Psoas muscle (tissue), 8 donors: ENCODE data around the gene POU6F1. TPM values are rescaled to one million over a fixed set of nuclear protein-coding genes. Genes with fewer than 3 reads are reported as not detected.
"Not testable (repeated sequence)": the region's sequence is repeated elsewhere in the genome, so short reads cannot be mapped to it uniquely, and the experiment has no call there.

ENCODE experiments used
- ATAC-seq, 4 donors: fragments of 200-7000 bp; cut with Tn5 transposase; one replicate each; pipeline ENCODE4 v1.9.1; 2020; ENCODE audit warnings: moderate library complexity in 3 of 4, mild to moderate bottlenecking in 2 of 4
- DNase-seq, 2 donors: peaks; one replicate each; pipeline ENCODE4 v3.0.0-alpha.2; 2020
- H3K27ac ChIP-seq: fragments of 200-600 bp; one replicate; pipeline ENCODE4 v1.8.0; 2022
- H3K27me3 ChIP-seq, 3 donors: fragments of 200-600 bp in 1 of 3; one replicate each; pipeline versions ENCODE4 v1.6.1 to v1.8.0; 2013 to 2022; ENCODE audit warnings: low read length in 2 of 3, mild to moderate bottlenecking in 2 of 3, moderate library complexity in 1 of 3; ENCODE audit not compliant: insufficient read depth in 3 of 3
- H3K36me3 ChIP-seq, 2 donors: fragments of 200-600 bp in 1 of 2; one replicate each; pipeline versions ENCODE4 v1.6.1 to v1.8.0; 2013 to 2022; ENCODE audit warnings: low read depth in 1 of 2, mild to moderate bottlenecking in 1 of 2, moderate library complexity in 1 of 2; ENCODE audit not compliant: insufficient read depth in 1 of 2
- H3K4me1 ChIP-seq: fragments of 200-600 bp; one replicate; pipeline ENCODE4 v1.8.0; 2022
- H3K4me3 ChIP-seq: fragments of 200-600 bp; one replicate; pipeline ENCODE4 v1.8.0; 2022; ENCODE audit warnings: mild to moderate bottlenecking
- H3K9me3 ChIP-seq: fragments of 200-600 bp; one replicate; pipeline ENCODE4 v1.8.0; 2022
- WGBS, 3 donors: extraction: QIAGEN DNeasy Blood & Tissue Kit; methylation state at CpG; one replicate each; pipeline versions ENCODE4 v1.1.6 to v1.1.7; 2013; 5-methylcytosine and 5-hydroxymethylcytosine counted together
- intact Hi-C, 2 donors: fragments of 100-400 bp; cut with DNase I; formaldehyde crosslinking; loops; one replicate each; pipeline versions ENCODE4 v1.11.0 to v1.14.2; 2022
- polyA plus RNA-seq, 3 donors: library from polyadenylated mRNA; stranded (reverse); fragments of 200-250 nt; gene quantifications; one replicate each; pipeline ENCODE4 v1.2.3, GENCODE V29; 2013
- total RNA-seq, 4 donors: library from RNA; stranded (reverse); fragmentation: NEBNext Ultra II Directional in 2 of 4; extraction: Animal tissue kit (Norgen Biotek cat#: 25700) in 2 of 4; gene quantifications; one replicate each; pipeline versions ENCODE4 v1.2.1 to v1.2.4, GENCODE V29; 2021 to 2023
- TF ChIP-seq, protein P1 (sequence below): fragments of 200-600 bp; IDR thresholded peaks from one replicate; pipeline ENCODE4 v1.8.0; 2022; ENCODE audit warnings: antibody characterized with exemption
- donor health status: healthy with polysubstance abuse.
- donor health status: DM: no; HTN: no; CAD: no; lungs with moderate emphysema.
- donor health status: Bipolar disorder and iron deficiency.
- donor health status: healthy.
- donor health status: DM: yes; HTN: yes; CAD: no.
- donor health status: DM: no; HTN: no; CAD: no.
- donor health status: DM: no; HTN: no; CAD: no.
- donor health status: DM: yes; HTN: yes; CAD: no.

Gene POU6F1
- total and polyA plus RNA-seq, 7 donors = 2.3 to 20.9 (median 10.3) TPM

DNA sequence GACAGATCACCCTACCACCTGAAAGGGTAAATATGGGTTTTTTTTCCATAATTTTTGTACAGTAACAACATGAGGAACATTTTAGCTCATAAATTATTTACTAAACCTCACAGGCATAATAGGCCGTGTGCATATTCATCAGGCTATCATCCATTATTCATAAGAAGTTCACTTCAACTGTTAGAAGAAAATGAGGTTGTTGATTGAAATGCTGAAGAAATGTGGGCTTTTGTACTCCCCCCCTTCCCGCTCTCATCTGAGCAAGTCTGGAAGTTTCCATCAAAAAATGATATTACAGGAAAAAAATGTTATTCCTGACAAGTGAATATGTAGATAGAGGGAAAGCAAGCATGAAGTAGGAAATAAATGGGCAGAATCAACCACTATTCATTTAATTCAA is 7.9 kb upstream of the POU6F1 start:
- Histone ChIP-seq H3K27me3 (no peaks in the 10 kb centered on the region), H3K4me1 (no peaks in the 10 kb centered on the region), H3K36me3 (peaks cover 0 to 14% of the 10 kb centered on the region in 2 donors), H3K9me3 (no peaks in the 10 kb centered on the region), H3K27ac (no peak overlapping the region), H3K4me3 (no peak overlapping the region)
- WGBS, 3 donors = 85 to 94% (median 94%) methylated on average over 2 of the region's 2 CpGs
- intact Hi-C loops = no loop called here
- ATAC-seq (no peak), DNase-seq (no peak)
- TF ChIP-seq, protein P1, sequence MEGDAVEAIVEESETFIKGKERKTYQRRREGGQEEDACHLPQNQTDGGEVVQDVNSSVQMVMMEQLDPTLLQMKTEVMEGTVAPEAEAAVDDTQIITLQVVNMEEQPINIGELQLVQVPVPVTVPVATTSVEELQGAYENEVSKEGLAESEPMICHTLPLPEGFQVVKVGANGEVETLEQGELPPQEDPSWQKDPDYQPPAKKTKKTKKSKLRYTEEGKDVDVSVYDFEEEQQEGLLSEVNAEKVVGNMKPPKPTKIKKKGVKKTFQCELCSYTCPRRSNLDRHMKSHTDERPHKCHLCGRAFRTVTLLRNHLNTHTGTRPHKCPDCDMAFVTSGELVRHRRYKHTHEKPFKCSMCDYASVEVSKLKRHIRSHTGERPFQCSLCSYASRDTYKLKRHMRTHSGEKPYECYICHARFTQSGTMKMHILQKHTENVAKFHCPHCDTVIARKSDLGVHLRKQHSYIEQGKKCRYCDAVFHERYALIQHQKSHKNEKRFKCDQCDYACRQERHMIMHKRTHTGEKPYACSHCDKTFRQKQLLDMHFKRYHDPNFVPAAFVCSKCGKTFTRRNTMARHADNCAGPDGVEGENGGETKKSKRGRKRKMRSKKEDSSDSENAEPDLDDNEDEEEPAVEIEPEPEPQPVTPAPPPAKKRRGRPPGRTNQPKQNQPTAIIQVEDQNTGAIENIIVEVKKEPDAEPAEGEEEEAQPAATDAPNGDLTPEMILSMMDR = no peak

GRCh38 chr12:51225234-51225633 is 7.4 kb upstream of the POU6F1 start:
- no peaks in the 10 kb centered on the region for H3K9me3 ChIP-seq
- TF ChIP-seq, protein P1 = no peak
- H3K27me3 ChIP-seq = no peaks in the 10 kb centered on the region
- intact Hi-C loops = no loop called here
- H3K4me1 ChIP-seq = no peaks in the 10 kb centered on the region
- peaks cover 0 to 14% of the 10 kb centered on the region in 2 donors for H3K36me3 ChIP-seq
- ATAC-seq (no peak), DNase-seq (no peak)
- H3K4me3 ChIP-seq = no peak overlapping the region
- H3K27ac ChIP-seq = no peak overlapping the region
- 90 to 98% (median 92%) methylated on average over 4 of the region's 4 CpGs for WGBS, 3 donors

DNA sequence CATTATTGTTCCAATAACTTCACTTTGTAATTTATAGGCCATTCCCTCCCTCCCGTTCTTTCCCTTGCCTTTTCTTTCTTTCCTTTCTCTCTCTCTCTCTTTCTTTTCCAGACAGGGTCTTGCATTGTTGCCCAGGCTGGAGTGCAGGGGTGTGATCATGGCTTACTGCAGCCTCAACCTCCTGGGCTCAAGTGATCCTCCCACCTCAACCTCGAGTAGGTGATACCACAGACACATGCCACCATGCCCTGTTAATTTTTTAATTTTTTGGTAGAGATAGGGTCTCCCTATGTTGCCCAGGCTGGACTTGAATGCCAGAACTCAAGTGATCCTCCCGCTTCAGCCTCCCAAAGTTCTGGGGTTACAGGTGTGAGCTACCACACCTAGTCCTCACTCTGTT is 6.8 kb upstream of the POU6F1 start:
- DNase-seq = no peak
- no peak overlapping the region for H3K27ac ChIP-seq
- peaks cover 1% of the 10 kb centered on the region for H3K4me1 ChIP-seq
- H3K4me3 ChIP-seq = no peak overlapping the region
- H3K36me3 ChIP-seq = peaks cover 0 to 14% of the 10 kb centered on the region in 2 donors
- TF ChIP-seq, protein P1 = no peak
- H3K9me3 ChIP-seq = no peaks in the 10 kb centered on the region
- H3K27me3 ChIP-seq = no peaks in the 10 kb centered on the region
- no peak for ATAC-seq
- 80 to 89% (median 85%) methylated on average over 3 of the region's 3 CpGs for WGBS, 3 donors
- intact Hi-C loops = no loop called here

GRCh38 chr12:51222461-51222860 is 4.6 kb upstream of the POU6F1 start:
- TF ChIP-seq, protein P1 = no peak
- H3K27me3 ChIP-seq = no peaks in the 10 kb centered on the region
- intact Hi-C loops = no loop called here
- peaks cover 0 to 14% of the 10 kb centered on the region in 2 donors for H3K36me3 ChIP-seq
- H3K4me3 ChIP-seq = no peak overlapping the region
- no peak for ATAC-seq
- no peak overlapping the region for H3K27ac ChIP-seq
- no peak for DNase-seq
- H3K4me1 ChIP-seq = peaks cover 8% of the 10 kb centered on the region
- 54 to 58% (median 54%) methylated on average over 7 of the region's 7 CpGs for WGBS, 3 donors
- H3K9me3 ChIP-seq = no peaks in the 10 kb centered on the region

DNA sequence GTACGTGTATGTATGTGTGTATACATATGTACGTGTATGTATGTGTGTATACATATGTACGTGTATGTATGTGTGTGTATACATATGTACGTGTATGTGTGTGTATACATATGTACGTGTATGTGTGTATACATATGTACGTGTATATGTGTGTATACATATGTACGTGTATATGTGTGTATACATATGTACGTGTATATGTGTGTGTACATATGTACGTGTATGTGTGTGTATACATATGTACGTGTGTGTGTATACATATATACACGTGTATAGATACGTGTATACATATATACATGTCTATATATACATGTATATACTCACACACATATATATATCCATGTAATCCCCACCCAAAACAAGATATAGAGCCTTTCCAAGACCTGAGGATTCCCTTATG is 2.0 kb upstream of the POU6F1 start:
- Histone ChIP-seq H3K4me1 (peaks cover 16% of the 10 kb centered on the region), H3K4me3 (peak overlapping the region; percentile 75)
- not testable (repeated sequence) for H3K36me3 ChIP-seq, DNase-seq, ATAC-seq, H3K27ac ChIP-seq, H3K9me3 ChIP-seq, H3K27me3 ChIP-seq
- WGBS, 3 donors = 78 to 88% (median 87%) methylated on average over 12 of the region's 12 CpGs
- intact Hi-C loops = loop anchor here (2.0 to 5.0 kb wide), 3 partner anchors 19 to 48 kb away; partner anchors contain the start of genes TFCP2 (in 2 of the 2) and DAZAP2 (in 1 of the 2)
